ENCODE data around the gene DTNA. TPM values are rescaled to one million over a fixed set of nuclear protein-coding genes. Genes with fewer than 3 reads are reported as not detected.
"Not testable (repeated sequence)": the region's sequence is repeated elsewhere in the genome, so short reads cannot be mapped to it uniquely, and the experiment has no call there.

DTNA gene
- total RNA-seq, result 46.5 TPM

DNA sequence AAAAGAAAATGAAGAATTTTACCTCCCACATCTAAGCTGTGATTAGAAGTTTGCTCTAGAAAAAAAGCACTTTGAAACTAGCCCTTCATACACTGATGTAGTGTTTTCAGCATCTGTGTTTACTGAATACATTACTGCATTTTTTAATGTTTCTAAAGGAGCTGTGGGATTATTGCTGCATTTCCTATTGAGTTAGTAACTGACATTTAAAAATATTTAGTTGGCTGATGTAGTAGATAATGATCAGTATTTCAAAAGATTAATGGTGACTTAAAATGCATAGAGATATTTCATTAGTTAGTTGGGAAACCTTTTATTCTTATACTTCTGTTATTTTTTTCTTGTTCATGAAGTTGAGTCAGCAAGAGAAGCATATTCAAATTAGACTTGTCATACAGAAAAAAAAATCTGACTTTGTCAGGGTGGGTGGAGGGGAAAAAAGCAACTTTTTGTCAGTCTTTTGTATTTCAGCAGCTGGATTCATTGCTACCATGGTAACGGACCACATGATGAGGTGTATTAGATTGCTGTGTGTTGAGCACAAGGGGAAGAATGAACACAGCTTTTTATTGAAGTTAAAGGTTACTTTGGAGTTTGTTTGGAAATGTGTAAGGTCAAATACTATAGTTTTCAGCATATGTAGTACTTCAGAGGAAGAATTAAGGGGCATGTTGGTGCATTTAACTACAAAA is at the start of gene DTNA:
Gene DTNA (plus strand): TSS at position 549 of the 692 bp plus-strand sequence. CDS start 45,679 bp downstream, outside the sequence.
- no peak for DNase-seq (ENCODE audit: low spot score in 2 of 2)
- no peak for FAIRE-seq

GRCh38 chr18:34660572-34660971 is 49.5 kb upstream of the DTNA start:
- no peak for FAIRE-seq
- no peak for DNase-seq (ENCODE audit: low spot score in 2 of 2)

- DNase-seq (ENCODE audit: low spot score in 2 of 2) (peak; percentile 8 to 15), FAIRE-seq (peak; percentile 59)
Observed at GRCh38 chr18:34661464-34662087, 48.5 kb upstream of the DTNA start.

DNA sequence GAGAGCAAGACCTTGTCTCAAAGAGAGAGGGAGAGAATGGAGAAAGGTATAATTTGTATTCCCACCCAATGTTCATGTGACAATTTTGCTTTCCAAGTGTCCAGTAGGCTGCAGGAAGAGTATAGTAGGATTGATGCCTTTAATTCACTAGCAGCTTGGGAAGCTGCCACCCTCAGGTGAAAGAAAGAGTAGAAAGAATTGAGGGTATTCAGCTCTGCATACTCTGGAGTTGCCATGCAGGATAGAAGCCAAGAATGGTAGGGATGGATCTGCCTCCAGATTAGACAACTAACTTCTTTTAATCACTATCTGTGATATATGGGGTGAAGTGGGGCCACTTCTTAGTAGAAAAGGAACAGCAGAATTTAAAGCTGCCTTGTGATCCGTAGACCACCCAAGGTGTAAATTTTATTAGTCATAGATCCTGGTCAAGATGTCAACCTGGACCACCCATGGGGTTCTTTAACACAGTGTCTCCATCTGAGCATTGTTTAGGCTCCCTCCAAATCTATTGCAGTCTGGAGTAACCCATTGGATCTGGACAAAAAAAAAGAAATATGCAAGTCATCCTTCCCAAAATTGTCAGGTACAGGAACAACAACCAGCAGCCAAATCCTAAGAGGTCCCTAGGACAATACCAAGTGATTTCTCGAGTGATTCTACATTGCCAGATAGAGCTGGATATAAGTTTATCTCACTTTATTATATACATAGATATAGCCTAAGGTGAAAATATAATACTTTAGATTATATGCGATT is 33.1 kb upstream of the DTNA start:
- no peak for FAIRE-seq
- DNase-seq (ENCODE audit: low spot score in 2 of 2), result no peak

DNA sequence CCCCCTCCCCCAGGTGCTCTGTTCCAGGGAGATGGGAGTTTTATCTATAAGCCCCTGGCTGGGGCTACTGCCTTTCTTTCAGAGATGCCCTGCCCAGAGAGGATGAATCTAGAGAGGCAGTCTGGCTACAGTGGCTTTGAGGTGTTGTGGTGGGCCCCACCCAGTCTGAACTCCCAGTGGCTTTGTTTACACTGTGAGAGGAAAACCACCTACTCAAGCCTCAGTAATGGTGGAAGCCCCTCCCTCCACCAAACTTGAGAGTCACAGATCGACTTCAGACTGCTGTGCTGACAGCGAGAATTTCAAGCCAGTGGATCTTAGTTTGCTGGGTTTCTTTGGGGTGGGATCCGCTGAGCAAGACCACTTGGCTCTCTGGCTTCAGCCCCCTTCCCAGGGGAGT is 20.3 kb upstream of the DTNA start:
- not testable (repeated sequence) for DNase-seq (ENCODE audit: low spot score in 2 of 2); FAIRE-seq

GRCh38 chr18:34691614-34692013 is 18.5 kb upstream of the DTNA start:
- DNase-seq (ENCODE audit: low spot score in 2 of 2) (no peak), FAIRE-seq (no peak)

DNA sequence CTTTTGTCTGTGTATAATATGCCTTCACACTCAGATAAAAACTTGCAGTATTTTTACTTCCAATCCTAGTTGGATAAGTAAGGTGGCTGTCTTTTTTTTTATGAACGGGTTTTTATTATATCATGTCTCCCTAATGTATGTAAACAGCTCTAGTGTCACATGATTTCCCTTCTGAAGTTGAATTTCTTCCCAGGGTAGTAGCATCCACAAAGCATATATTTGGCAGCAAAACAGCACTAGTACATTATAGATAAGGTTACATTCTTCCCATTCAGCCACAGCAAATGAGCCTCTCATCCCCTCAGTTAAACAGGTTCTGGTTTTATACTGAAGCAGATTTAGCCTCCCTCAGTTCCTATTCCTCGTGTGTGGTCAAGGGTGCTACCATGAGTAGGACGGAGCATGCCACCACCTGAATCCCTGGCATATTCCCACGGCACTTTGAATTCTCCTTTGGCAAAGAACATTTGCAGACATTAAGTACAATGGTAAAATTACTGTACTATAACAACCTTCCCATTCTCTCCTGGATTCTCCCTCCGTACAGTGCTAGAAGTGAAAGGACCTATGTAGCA is 15.4 kb upstream of the DTNA start:
- no peak for FAIRE-seq

GRCh38 chr18:34695310-34695709 is 14.8 kb upstream of the DTNA start:
- FAIRE-seq (no peak), DNase-seq (ENCODE audit: low spot score in 2 of 2) (no peak)

More for the DNA sequence above, 15.4 kb upstream of the DTNA start:
- no peak for DNase-seq (ENCODE audit: low spot score in 2 of 2)

GRCh38 chr18:34696671-34697070 is 13.4 kb upstream of the DTNA start:
- DNase-seq (ENCODE audit: low spot score in 2 of 2), result no peak
- no peak for FAIRE-seq

DNA sequence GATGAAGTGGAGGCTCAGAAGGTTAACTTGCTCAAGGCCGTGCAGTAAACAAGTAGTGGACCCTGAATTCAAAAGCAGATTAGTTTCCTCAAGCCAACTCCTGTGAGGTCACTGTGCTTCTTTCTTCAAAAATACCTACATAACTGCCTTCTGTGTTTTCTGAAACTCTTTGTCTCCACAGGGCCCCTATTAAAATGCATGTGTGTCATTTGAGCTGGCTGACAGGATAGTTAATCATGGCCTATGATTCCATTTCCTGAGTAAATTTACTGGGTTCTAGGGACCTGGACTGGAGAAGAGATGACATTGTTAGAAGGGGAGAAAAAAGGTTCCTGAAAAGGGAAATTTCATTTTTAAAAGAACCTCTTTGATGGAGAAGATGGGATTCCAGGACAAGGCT is 12.9 kb upstream of the DTNA start:
- DNase-seq (ENCODE audit: low spot score in 2 of 2) (no peak), FAIRE-seq (no peak)

- FAIRE-seq, result no peak
- DNase-seq (ENCODE audit: low spot score in 2 of 2), result no peak
Observed at GRCh38 chr18:34697891-34698290, 12.2 kb upstream of the DTNA start.

DNA sequence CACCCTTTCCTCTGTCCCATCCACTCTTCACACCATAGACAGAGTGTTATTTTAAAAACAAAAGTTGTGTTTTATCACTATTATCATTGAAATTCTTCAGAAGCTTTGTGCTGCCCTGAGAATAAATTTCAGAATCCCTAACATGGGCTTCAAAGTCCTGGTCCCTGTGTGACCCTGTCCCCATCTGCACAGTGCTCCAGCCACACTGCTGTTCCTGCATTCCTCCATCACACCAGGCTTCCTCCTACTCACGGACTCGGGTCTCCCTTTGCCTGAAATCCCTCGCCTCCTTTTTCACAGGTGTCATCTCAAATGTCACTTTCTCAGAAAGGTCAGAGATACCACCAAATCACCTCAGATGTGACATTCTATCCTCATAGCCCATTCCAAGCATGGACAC is 8.2 kb upstream of the DTNA start:
- DNase-seq (ENCODE audit: low spot score in 2 of 2) (no peak), FAIRE-seq (no peak)

GRCh38 chr18:34702814-34703213 is 7.3 kb upstream of the DTNA start:
- FAIRE-seq (no peak), DNase-seq (ENCODE audit: low spot score in 2 of 2) (no peak)

- no peak for FAIRE-seq
- DNase-seq (ENCODE audit: low spot score in 2 of 2), result no peak
Observed at GRCh38 chr18:34704074-34704473, 6.0 kb upstream of the DTNA start.

DNA sequence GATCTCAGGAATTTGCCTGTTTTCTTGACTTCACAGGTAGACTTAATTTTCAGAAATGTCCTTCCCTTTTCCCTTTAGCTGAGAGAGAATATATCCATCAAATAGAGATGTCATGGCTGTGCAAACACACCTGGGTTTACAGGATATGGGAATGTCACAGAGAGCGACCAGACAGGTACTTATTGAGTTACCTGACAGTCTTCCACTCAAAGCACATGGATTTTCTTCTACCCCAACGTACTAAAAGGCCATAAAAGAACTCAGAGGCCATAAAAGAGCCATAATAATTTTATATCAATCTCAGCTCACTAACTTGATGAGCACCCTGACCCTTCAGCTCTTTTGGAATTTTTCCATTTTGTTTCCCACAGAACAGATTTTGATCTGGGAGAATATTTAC is 5.3 kb upstream of the DTNA start:
- DNase-seq (ENCODE audit: low spot score in 2 of 2), result no peak
- no peak for FAIRE-seq

DNA sequence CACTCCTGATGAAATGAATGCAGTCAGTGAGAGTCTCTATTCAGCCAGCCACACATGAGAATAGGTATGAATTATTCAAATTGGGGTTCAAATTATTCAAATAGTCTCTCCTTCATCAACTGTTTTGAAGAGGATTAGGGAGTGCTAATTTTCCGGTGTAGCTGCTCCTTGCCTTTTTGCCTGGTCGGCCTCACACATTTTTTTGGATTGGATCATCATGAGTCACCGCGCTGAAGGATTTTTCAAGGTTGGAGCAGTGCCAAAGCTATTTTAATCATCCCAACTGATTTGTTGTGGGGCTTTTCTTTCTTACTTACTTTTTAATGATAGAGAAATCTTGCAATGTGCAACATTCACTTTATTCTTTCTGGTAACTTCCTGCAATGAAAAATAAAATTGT is 2.4 kb upstream of the DTNA start:
- DNase-seq (ENCODE audit: low spot score in 2 of 2) (no peak), FAIRE-seq (no peak)

DNA sequence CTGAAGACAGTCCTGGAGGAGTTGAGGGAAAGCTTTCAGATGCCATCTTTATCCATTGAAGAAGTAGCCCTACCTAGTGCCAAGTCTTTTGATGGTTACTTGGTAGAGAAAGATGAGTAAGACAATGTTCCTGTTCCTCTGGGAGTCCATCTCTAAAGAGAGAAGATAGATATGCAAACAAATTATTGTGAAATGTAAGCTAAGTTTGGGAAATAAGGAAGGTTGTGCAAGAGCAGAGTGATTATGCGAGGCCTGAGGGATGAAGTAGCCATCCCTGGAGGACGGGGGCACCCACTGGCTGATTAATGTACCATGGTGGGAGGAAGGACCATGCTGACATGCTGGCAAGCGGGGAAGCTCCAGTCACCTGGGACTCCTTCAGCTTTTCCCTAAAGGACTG is 994 bp upstream of the DTNA start:
- DNase-seq (ENCODE audit: low spot score in 2 of 2), result no peak
- no peak for FAIRE-seq

- no peak for FAIRE-seq
- no peak for DNase-seq (ENCODE audit: low spot score in 2 of 2)
Observed at GRCh38 chr18:34710458-34710914, 388 bp downstream of the DTNA start.

DNA sequence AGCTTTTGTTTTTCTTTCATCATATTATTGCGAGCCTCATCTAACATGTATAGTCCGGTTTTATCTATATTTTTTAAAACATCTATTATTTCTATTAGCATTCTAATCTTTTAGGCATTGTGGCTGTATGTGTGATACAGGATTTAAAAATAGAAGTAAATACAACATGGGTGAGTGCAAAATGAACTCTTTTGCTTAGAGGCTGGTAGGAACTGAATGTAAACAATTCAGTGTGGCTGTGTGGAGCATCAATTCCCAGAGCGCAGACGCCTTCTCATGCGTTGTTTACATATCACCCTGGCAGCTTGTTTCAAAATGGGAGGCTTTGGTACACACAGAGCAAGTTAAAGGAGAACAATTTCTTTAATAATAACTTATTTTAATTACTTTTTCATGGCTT is 836 bp downstream of the DTNA start:
- FAIRE-seq (no peak), DNase-seq (ENCODE audit: low spot score in 2 of 2) (no peak)

GRCh38 chr18:34716111-34716510 is 6.0 kb downstream of the DTNA start:
- FAIRE-seq, result not testable (repeated sequence)

DNA sequence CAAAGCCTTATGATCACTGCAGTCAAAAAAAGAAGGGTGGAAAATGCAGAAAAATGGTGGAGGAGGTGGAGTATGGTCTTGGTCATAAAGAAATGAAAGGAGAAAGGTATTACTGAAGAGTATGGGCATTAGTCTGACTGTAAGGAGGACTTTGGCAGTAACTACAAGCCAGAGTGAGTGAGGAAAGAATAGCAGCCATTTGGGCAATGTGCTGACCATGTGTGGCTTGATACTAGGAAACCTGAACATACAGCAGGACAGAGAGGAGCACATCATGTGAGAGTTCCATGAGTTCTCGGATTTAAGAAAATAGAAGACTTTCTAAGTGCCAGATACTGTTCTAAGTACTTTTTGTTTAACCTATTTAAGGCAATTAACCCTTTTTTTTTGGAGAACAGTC is 8.5 kb downstream of the DTNA start:
- FAIRE-seq (no peak), DNase-seq (ENCODE audit: low spot score in 2 of 2) (no peak)

More at GRCh38 chr18:34716111-34716510, 6.0 kb downstream of the DTNA start:
- DNase-seq (ENCODE audit: low spot score in 2 of 2), result not testable (repeated sequence)

All from frontal cortex (tissue), 4 donors.